OCI-LY3 (cell line): ENCODE results near the gene LRP5.

ENCODE experiments used
- EZH2phosphoT487 ChIP-seq: fragments of 200-600 bp; shearing (Covaris generic); IDR thresholded peaks from 2 replicates; pipeline ENCODE4 v1.6.1; 2018; ENCODE audit warnings: antibody characterized with exemption, mixed run types, low read depth
- TF ChIP-seq, protein P1 (sequence below): fragments of 200-600, 300-600 bp; sonication (generic); IDR thresholded peaks from 2 replicates; pipeline ENCODE4 v1.5.1; 2014; ENCODE audit warnings: antibody characterized with exemption, low read length, low read depth

DNA sequence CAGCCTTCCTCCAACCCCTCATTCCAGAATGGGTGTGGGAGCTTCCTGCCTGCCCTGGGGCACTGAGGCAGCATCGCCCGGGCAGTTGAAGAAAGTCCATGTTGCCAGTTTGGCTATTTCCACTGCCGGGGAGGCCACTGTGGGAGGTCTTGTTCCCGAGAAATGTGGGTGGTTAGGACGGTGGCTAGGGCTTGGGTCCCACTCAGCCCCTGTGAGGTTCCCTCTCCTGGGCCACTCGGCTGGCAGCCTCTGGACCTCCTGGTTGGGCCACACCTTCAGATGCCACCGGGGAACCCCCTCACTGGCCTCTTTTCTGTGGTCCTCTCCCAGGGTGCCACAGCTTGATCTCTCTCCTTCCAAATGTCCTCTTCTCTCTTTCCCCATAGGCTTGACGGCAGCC lies 143.1 kb downstream of the LRP5 start:
- TF ChIP-seq, protein P1, sequence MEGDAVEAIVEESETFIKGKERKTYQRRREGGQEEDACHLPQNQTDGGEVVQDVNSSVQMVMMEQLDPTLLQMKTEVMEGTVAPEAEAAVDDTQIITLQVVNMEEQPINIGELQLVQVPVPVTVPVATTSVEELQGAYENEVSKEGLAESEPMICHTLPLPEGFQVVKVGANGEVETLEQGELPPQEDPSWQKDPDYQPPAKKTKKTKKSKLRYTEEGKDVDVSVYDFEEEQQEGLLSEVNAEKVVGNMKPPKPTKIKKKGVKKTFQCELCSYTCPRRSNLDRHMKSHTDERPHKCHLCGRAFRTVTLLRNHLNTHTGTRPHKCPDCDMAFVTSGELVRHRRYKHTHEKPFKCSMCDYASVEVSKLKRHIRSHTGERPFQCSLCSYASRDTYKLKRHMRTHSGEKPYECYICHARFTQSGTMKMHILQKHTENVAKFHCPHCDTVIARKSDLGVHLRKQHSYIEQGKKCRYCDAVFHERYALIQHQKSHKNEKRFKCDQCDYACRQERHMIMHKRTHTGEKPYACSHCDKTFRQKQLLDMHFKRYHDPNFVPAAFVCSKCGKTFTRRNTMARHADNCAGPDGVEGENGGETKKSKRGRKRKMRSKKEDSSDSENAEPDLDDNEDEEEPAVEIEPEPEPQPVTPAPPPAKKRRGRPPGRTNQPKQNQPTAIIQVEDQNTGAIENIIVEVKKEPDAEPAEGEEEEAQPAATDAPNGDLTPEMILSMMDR = no peak
- TF ChIP-seq EZH2phosphoT487 = no peak
